Measurements from ENCODE around the gene UGT2B17.

GRCh38 chr4:68613752-68614151 lies 37.6 kb upstream of the UGT2B17 start:
- TF ChIP-seq CTCF (IDR thresholded peaks at IDR 0.05) (no peak), POLR2A (IDR thresholded peaks at IDR 0.05) (no peak)
